Measurements from ENCODE around the gene GPR158.
A peak's percentile ranks its signal among the peaks of the same experiment; 100 is the strongest.
"Not testable (repeated sequence)": the region's sequence is repeated elsewhere in the genome, so short reads cannot be mapped to it uniquely, and the experiment has no call there.

The GPR158 gene

DNA sequence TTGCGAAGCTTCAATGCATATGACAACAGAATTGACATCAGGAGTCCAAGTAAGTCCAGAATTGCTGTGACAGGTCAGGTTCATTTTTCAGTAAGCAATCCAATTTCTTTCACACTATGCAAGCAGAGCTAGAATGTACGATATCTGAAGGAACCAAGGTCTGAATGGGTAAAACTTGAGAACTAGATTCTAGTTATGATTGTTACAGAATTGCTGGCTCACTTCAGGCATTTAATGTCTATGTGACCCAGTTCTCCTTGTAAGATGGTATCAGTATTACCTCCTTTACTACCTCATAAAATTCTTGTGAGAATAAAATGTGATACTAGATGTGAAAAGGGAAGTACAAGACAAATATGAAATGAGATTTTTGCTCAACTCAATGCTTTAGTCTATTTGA is 159.6 kb downstream of the GPR158 start:
- in situ Hi-C loops (cut with HindIII; ENCODE audit: low pct_unique_long_range_greater_than_20kb, low sequenced_read_pairs), result no loop called here
- TF ChIP-seq JUND (IDR thresholded peaks at IDR 0.05; ENCODE audit: low read depth), result peak; percentile 73; the same call in 1 of the 2 replicates
- DNase-seq (ENCODE audit: low read depth in 1 of 2, low spot score in 1 of 2), result peak in 1 of 2 experiments; percentile 86

DNA sequence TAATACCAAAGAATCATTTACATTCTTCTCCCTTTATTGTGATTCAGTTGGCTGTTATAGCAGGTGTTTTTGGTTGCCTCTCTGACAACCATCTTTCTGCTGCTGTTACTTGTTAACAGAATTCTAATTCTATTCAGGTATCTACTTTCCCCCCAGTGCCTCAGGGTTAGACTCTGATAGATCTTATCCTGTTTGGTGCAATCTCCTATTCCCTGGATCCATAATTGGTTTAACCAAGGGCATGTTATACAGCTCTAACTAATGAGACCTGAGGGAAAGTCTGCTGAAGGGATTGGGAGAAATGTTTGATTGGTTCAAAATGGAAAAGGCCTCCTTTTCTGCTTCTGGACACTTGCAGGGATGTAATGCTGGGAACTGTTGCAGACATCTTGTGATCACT is 161.5 kb downstream of the GPR158 start:
- DNase-seq (ENCODE audit: low read depth in 1 of 2, low spot score in 1 of 2), result peak in 1 of 2 experiments; percentile 24
- in situ Hi-C loops (cut with HindIII; ENCODE audit: low pct_unique_long_range_greater_than_20kb, low sequenced_read_pairs), result no loop called here
- TF ChIP-seq JUND (IDR thresholded peaks at IDR 0.05; ENCODE audit: low read depth), result no peak

DNA sequence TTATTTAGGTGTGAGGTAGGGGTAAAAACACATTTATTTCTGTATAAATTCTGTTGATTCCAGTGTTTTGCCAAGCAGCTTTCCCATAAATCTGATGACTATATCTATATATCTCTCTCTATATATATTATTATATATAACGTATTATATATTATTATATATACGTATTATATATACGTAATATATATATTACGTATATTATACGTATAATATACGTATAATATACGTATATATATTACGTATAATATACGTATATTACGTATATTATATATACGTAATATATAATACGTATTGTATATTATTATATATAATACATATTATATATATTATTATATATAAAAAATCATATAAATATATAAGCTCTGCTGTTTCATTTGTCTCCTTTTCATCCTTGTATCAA is 163.5 kb downstream of the GPR158 start:
- in situ Hi-C loops (cut with HindIII; ENCODE audit: low pct_unique_long_range_greater_than_20kb, low sequenced_read_pairs), result no loop called here
- no peak for TF ChIP-seq JUND (IDR thresholded peaks at IDR 0.05; ENCODE audit: low read depth)
- DNase-seq (ENCODE audit: low read depth in 1 of 2, low spot score in 1 of 2), result no peak

DNA sequence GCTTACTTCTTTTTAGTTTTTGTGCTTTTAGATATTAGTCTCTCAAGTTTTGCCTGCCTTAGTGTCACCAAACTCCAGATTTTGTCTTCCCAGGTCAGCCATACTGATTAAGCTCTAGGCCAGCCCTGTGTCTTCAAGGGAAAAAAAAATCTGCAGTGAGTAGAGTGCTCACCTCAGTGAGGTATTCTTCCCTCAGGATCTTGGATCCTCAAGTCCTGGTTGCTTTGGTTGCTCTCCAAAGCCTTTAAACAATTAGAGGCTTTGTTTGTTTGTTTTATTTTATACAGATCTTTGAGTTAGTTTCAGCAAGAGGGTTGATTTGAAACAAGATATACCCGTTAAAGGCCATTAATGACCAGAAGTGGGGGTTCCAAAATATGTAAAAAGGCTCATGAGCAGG is 165.2 kb downstream of the GPR158 start:
- in situ Hi-C loops (cut with HindIII; ENCODE audit: low pct_unique_long_range_greater_than_20kb, low sequenced_read_pairs), result no loop called here
- TF ChIP-seq JUND (IDR thresholded peaks at IDR 0.05; ENCODE audit: low read depth), result no peak; the same call in 1 of the 2 replicates
- peak in 1 of 2 experiments; percentile 84 for DNase-seq (ENCODE audit: low read depth in 1 of 2, low spot score in 1 of 2)

DNA sequence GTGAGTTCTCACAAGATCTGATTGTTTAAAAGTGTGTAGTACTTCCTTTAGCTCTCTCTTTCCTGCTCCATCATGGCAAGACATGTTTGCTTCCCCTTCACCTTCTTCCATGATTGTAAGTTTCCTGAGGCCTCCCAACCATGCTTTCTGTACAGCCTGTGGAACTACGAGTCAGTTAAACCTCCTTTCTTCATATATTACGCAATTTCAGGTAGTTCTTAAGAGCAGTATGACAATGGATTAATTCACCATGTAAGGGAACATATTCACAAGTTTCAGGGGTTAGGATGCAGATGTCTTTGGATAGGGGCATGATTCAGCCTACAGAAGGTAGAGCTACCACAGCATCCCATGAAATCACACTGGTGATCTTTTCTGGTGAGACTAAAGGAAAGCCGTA is 174.7 kb downstream of the GPR158 start:
- TF ChIP-seq JUND (IDR thresholded peaks at IDR 0.05; ENCODE audit: low read depth), result no peak
- no peak for DNase-seq (ENCODE audit: low read depth in 1 of 2, low spot score in 1 of 2)
- in situ Hi-C loops (cut with HindIII; ENCODE audit: low pct_unique_long_range_greater_than_20kb, low sequenced_read_pairs), result no loop called here

DNA sequence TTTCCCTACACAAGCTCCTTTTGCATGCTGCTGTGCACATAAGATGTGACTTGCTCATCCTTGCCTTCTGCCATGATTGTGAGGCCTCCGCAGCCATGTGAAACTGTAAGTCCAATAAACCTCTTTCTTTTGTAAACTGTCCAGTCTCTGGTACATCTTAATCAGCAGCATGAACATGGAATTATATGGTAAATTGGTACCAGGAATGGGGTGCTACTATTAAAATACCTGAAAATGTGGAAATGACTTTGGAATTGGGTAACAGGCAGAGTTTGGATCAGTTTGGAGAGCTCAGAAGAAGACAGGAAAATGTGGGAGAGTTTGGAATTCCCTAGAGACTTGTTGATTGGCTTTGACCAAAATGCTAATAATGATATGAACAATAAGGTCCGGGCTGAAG is 181.8 kb downstream of the GPR158 start:
- DNase-seq (ENCODE audit: low read depth in 1 of 2, low spot score in 1 of 2), result no peak
- in situ Hi-C loops (cut with HindIII; ENCODE audit: low pct_unique_long_range_greater_than_20kb, low sequenced_read_pairs), result no loop called here
- TF ChIP-seq JUND (IDR thresholded peaks at IDR 0.05; ENCODE audit: low read depth), result no peak

DNA sequence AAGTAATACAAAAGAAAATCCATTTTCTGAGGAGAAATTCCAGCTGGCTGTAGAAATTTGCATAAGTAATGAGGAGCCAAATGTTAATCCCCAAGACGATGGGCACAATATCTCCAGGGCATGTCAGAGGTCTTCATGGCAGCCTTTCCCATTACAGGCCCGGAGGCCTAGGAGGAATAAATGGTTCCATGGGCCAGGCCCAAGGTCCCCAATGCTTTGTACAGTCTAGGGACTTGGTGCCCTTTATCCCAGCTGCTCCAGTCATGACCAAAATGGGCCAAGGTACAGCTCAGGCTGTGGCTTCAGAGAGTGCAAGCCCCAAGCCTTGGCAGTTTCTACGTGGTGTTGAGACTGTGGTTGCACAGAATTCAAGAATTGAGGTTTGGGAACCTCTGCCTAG is 182.5 kb downstream of the GPR158 start:
- in situ Hi-C loops (cut with HindIII; ENCODE audit: low pct_unique_long_range_greater_than_20kb, low sequenced_read_pairs), result no loop called here
- TF ChIP-seq JUND (IDR thresholded peaks at IDR 0.05; ENCODE audit: low read depth), result no peak

DNA sequence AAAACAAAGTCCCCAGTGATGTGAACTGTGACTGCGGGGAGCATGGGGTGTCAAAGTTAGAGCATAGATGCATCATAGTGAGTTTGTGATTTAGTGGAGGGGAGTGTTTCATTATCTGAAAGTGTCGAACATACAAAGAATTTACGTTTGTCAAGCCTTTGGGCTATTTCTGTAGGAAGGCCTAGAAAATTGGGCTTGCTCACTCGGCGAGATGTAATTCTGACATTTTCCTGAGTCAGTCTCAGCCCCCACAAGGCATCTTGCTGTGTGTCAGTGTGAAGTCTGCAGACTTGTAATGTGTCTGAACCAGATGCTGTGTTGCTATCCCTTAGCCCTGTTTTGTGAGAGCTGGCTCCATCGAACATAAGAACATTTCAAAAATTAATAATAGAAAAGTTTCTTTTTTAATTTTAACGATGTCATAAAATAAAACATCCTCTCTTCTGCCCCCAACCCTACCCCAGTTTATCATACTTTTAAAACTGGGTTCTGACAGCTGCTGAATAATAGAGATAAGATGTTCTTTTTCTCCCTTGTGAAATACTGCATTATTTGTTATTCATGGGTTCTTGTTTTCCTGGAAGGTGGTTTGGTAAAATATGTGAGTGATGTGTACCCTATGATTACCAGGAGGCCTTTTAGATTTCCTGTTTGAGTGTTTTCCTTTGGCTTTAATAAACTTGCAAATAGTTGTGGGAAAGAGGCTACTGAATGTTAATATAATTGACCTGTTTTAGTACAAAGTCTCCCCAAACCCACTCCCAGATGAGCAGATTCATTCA is 207.4 kb downstream of the GPR158 start:
- no peak for TF ChIP-seq JUND (IDR thresholded peaks at IDR 0.05; ENCODE audit: low read depth)
- in situ Hi-C loops (cut with HindIII; ENCODE audit: low pct_unique_long_range_greater_than_20kb, low sequenced_read_pairs), result no loop called here
- peak in 1 of 2 experiments; percentile 45 for DNase-seq (ENCODE audit: low read depth in 1 of 2, low spot score in 1 of 2)

More for the DNA sequence above, 182.5 kb downstream of the GPR158 start:
- DNase-seq (ENCODE audit: low read depth in 1 of 2, low spot score in 1 of 2), result no peak

DNA sequence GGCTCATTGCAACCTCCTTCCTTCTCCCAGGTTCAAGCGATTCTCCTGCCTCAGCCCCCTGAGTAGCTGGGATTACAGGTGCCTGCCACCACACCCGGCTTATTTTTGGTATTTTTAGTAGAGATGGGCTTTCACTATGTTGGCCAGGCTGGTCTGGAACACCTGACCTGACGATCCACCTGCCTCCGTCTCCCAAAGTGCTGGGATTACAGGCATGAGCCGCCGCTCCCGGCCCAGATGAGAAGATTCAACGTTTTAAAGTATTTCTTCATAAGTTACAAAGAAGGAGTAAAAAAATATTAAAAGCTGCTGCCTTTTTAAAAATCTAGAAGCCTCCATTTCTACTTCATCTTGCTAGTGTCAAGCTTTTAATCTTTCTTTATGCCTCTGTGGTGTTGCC is 208.1 kb downstream of the GPR158 start:
- peak in 1 of 2 experiments; percentile 1 for DNase-seq (ENCODE audit: low read depth in 1 of 2, low spot score in 1 of 2)
- in situ Hi-C loops (cut with HindIII; ENCODE audit: low pct_unique_long_range_greater_than_20kb, low sequenced_read_pairs), result not testable (repeated sequence)

DNA sequence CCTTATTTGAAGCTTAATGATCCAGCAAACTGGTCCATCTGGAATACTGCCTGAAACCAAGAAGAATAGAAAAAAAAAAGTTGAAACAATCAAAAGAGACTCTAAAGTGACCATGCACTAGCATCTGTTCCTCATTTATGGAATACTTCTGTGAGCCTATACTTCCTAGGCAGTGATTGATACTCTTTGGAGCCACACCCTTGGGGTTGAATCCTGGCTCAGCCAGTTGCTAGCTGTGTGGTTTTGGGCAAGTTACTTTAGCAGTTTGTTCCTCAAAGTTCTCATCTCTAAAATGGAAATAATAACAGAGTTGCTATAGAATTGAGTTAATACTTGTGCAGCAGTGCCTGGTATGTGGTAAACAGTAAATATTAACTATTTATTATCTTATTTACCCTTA is 208.9 kb downstream of the GPR158 start:
- peak in 1 of 2 experiments; percentile 74 for DNase-seq (ENCODE audit: low read depth in 1 of 2, low spot score in 1 of 2)
- in situ Hi-C loops (cut with HindIII; ENCODE audit: low pct_unique_long_range_greater_than_20kb, low sequenced_read_pairs), result no loop called here
- no peak; the same call in 1 of the 2 replicates for TF ChIP-seq JUND (IDR thresholded peaks at IDR 0.05; ENCODE audit: low read depth)

DNA sequence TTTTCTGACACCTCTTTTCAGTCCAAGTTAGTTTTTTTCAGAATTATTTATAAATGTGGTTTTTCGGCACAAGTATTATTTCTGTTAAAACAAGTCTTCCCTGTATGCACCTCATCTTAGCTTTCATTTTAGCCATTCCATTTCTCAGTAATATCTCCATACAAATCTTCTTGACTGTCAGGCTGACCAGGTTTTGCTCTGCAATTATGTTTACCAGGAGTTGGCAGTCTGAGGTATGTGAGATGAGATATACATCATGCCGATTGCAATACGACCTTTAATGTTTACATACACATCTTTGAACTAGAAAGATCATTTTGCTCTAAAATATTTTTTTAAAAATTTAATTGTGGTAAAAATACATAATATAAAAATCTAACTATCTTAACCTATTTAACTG is 209.8 kb downstream of the GPR158 start:
- peak in 1 of 2 experiments; percentile 87 for DNase-seq (ENCODE audit: low read depth in 1 of 2, low spot score in 1 of 2)
- in situ Hi-C loops (cut with HindIII; ENCODE audit: low pct_unique_long_range_greater_than_20kb, low sequenced_read_pairs), result no loop called here
- TF ChIP-seq JUND (IDR thresholded peaks at IDR 0.05; ENCODE audit: low read depth), result peak; percentile 93

DNA sequence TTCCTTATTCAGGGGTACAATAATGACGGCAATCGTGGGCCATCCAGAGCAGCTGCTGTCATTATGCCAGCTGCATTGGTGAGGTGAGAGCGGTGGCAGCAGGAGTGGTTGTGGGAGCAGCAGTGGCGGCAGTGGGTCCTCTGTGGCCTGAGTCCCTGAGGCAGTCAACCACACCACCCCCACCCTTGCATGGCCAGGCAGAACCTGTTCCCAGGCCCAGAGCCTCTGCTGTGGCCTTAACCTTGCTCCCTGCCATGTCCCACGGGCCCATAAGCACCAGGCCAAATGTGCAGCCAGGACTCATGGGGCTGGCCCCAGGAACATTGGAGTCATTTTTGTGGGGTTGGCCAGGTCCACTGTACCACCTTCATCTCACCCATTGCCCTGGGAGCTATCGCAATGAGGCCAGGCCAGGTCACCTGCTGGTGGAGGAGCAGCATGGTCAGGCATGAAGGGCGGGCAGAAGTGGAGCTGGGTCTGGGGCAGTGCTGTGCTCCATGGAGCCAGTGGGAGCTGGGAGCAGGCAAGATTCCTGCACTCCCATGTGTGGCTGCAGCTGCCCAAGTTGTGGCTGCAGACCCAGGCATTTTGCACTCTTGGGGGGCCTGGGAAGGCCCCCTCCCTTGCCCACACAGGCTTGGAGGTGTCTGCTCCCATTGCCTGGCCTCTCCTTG is 213.5 kb downstream of the GPR158 start:
- TF ChIP-seq JUND (IDR thresholded peaks at IDR 0.05; ENCODE audit: low read depth), result no peak
- no peak for DNase-seq (ENCODE audit: low read depth in 1 of 2, low spot score in 1 of 2)
- in situ Hi-C loops (cut with HindIII; ENCODE audit: low pct_unique_long_range_greater_than_20kb, low sequenced_read_pairs), result no loop called here

DNA sequence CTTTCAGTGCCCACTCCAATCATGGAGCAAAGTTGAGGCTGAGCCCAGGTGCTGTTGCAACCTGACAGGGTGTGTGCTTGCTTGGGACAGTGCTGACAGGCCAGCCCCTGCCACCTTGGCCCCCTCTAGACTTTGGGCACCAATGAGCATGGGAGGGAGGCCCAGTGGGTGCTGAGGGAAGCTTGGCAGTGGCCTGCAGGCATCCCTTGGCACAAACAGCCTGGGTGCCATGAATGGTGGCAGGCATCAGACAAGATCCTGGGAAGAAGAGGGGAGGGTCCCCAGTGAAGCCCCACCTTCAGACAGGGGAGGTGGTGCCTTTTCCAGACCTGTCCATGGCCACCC is 214.0 kb downstream of the GPR158 start:
- in situ Hi-C loops (cut with HindIII; ENCODE audit: low pct_unique_long_range_greater_than_20kb, low sequenced_read_pairs), result no loop called here
- DNase-seq (ENCODE audit: low read depth in 1 of 2, low spot score in 1 of 2), result no peak
- no peak for TF ChIP-seq JUND (IDR thresholded peaks at IDR 0.05; ENCODE audit: low read depth)
